Heart left ventricle (tissue), 16 donors: ENCODE measurements around the gene GRIA1. TPM values are rescaled to one million over a fixed set of nuclear protein-coding genes. Genes with fewer than 3 reads are reported as not detected.

Experiments
- ATAC-seq, 4 donors: fragments of 200-7000 bp; cut with Tn5 transposase; one replicate each; pipeline ENCODE4 v1.9.1; 2020 to 2022; ENCODE audit warnings: moderate library complexity in 4 of 4, mild to moderate bottlenecking in 3 of 4, moderate number of reproducible peaks in 1 of 4
- DNase-seq, 5 donors: peaks; one replicate each; pipeline ENCODE4 v3.0.0-alpha.2; 2020
- H3K27ac ChIP-seq, 12 donors: fragments of 200-600 bp; sonication (generic) in 4 of 12; one replicate each; pipeline versions ENCODE4 v1.5.0 to v1.8.0; 2016 to 2022; ENCODE audit warnings: mild to moderate bottlenecking in 2 of 12
- H3K27me3 ChIP-seq, 9 donors: fragments of 200-600 bp; sonication (generic) in 2 of 9; one replicate each; pipeline versions ENCODE4 v1.5.1 to v1.8.0; 2016 to 2022; ENCODE audit warnings: mild to moderate bottlenecking in 3 of 9
- H3K36me3 ChIP-seq, 9 donors: fragments of 200-600 bp; sonication (generic) in 2 of 9; one replicate each; pipeline versions ENCODE4 v1.5.0 to v1.8.0; 2018 to 2022; ENCODE audit warnings: mild to moderate bottlenecking in 2 of 9
- H3K4me1 ChIP-seq, 12 donors: fragments of 200-600 bp; sonication (generic) in 4 of 12; one replicate each; pipeline versions ENCODE4 v1.5.0 to v1.8.0; 2016 to 2022; ENCODE audit warnings: mild to moderate bottlenecking in 3 of 12
- H3K4me3 ChIP-seq, 12 donors: fragments of 200-600 bp; sonication (generic) in 4 of 12; one replicate each; pipeline versions ENCODE4 v1.5.0 to v1.8.0; 2017 to 2022; ENCODE audit warnings: mild to moderate bottlenecking in 9 of 12, moderate library complexity in 4 of 12
- H3K9me3 ChIP-seq, 12 donors: fragments of 200-600 bp; sonication (generic) in 4 of 12; one replicate each; pipeline versions ENCODE4 v1.5.0 to v1.8.0; 2016 to 2022; ENCODE audit warnings: mild to moderate bottlenecking in 1 of 12
- POLR2A ChIP-seq, 2 donors: fragments of 450-650 bp; IDR thresholded peaks; one replicate each; pipeline ENCODE4 v1.6.1; 2017; ENCODE audit warnings: antibody characterized with exemption in 2 of 2, mild to moderate bottlenecking in 2 of 2, moderate library complexity in 2 of 2
- WGBS, 4 donors: extraction: QIAGEN DNeasy Blood & Tissue Kit in 2 of 4; methylation state at CpG; one replicate each; pipeline versions ENCODE4 v1.1.5 to v1.1.7; 2013 to 2018; 5-methylcytosine and 5-hydroxymethylcytosine counted together
- intact Hi-C, 10 donors: fragments of 100-400 bp; cut with DNase I; formaldehyde crosslinking; loops; one replicate each; pipeline versions ENCODE4 v1.11.1 to v1.14.2; 2022
- polyA plus RNA-seq, 2 donors: library from polyadenylated mRNA; stranded (reverse); fragments of 200-250 nt; gene quantifications; one replicate each; pipeline ENCODE4 v1.2.3, GENCODE V29; 2013
- total RNA-seq, 9 donors: library from RNA; depleted of rRNA in 2 of 9; stranded (reverse); fragments of >200 nt in 2 of 9; fragmentation: NEBNext Ultra II Directional in 3 of 9; extraction: Animal tissue kit (Norgen Biotek cat#: 25700) in 3 of 9; gene quantifications; one replicate each; pipeline versions ENCODE4 v1.1.0 to v1.2.4, GENCODE V29; 2016 to 2023
- TF ChIP-seq, protein P1 (sequence below), 12 donors: fragments of 200-600 bp; sonication (generic) in 4 of 12; IDR thresholded peaks; one replicate each; pipeline versions ENCODE4 v1.5.0 to v1.8.0; 2018 to 2022; ENCODE audit warnings: antibody characterized with exemption in 12 of 12, mild to moderate bottlenecking in 5 of 12
- donor health status: ischemic (EF 13 %, LVEDD 7.1; RV severe dilation, severe dysfunction).
- donor health status: healthy with polysubstance abuse.
- donor health status: DM: no; HTN: yes; CAD: no.
- donor health status: DM: no; HTN: no; CAD: no.
- donor health status: ischemic (EF 25% LVEDD 6.9; RV normal size, moderate dysfunction).
- donor health status: ischemic (EF 25% LVEDD 5.7; RV mildly dilated, moderate dysfunction).
- donor health status: healthy.
- donor health status: DM: yes; HTN: yes; CAD: no.
- donor health status: ischemic (EF 35%, LVEDD 5.7; RV mildly dilated, moderate dysfunction).
- donor health status: nonischemic (EF 11% LVEDD 7.7; RV severe dilation, severe dysfunction).
- donor health status: DM: yes; HTN: yes; CAD: no.
- donor health status: PGD.
- donor health status: ischemic (EF 29% LVEDD 5.4; RV normal size, mild dysfunction).
- donor health status: nonischemic (EF 23%, LVEDD 6.1; RV moderate dilation, normal function).

Gene GRIA1
- total and polyA plus RNA-seq, 11 donors, result 0.07 to 1.5 (median 0.37) TPM; not detected in 3

DNA sequence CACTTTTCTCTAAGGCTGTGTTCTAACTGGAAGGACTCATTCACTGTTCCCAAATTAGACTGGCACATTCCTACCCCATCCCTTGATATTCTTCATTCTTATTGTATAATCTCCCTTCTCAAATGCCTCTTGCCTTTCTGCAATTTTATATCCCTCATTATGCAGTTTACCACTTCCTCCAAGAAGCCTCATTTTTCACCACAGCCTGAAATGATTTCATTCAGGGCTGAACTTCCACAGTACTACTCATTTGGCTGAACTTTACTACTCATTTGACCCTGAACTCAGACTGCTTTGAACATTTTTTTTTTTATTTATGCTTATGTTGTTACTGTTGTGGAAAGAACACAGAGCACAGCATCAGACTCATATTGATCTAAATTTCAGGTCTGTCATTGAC is 32.7 kb downstream of the GRIA1 start:
- no peak for DNase-seq
- Histone ChIP-seq H3K36me3 (no peaks in the 10 kb centered on the region), H3K27me3 (no peaks in the 10 kb centered on the region), H3K9me3 (no peaks in the 10 kb centered on the region), H3K4me1 (peaks cover 0 to 15% (median 5%) of the 10 kb centered on the region in 12 donors), H3K27ac (no peak overlapping the region), H3K4me3 (no peak overlapping the region)
- peak in 1 of 4 donors; percentile 41 for ATAC-seq
- intact Hi-C loops, result no loop called here
- TF ChIP-seq POLR2A (IDR thresholded peaks at IDR 0.05), result no peak
- TF ChIP-seq, protein P1, sequence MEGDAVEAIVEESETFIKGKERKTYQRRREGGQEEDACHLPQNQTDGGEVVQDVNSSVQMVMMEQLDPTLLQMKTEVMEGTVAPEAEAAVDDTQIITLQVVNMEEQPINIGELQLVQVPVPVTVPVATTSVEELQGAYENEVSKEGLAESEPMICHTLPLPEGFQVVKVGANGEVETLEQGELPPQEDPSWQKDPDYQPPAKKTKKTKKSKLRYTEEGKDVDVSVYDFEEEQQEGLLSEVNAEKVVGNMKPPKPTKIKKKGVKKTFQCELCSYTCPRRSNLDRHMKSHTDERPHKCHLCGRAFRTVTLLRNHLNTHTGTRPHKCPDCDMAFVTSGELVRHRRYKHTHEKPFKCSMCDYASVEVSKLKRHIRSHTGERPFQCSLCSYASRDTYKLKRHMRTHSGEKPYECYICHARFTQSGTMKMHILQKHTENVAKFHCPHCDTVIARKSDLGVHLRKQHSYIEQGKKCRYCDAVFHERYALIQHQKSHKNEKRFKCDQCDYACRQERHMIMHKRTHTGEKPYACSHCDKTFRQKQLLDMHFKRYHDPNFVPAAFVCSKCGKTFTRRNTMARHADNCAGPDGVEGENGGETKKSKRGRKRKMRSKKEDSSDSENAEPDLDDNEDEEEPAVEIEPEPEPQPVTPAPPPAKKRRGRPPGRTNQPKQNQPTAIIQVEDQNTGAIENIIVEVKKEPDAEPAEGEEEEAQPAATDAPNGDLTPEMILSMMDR (IDR thresholded peaks at IDR 0.05), result no peak

GRCh38 chr5:153523831-153524230 is 33.4 kb downstream of the GRIA1 start:
- intact Hi-C loops, result no loop called here
- Histone ChIP-seq H3K27me3 (no peaks in the 10 kb centered on the region), H3K36me3 (no peaks in the 10 kb centered on the region), H3K4me3 (no peak overlapping the region), H3K9me3 (no peaks in the 10 kb centered on the region), H3K4me1 (peaks cover 0 to 15% (median 5%) of the 10 kb centered on the region in 12 donors), H3K27ac (no peak overlapping the region)
- DNase-seq (peak in 2 of 5 donors; percentile 43 to 65), ATAC-seq (peak in 1 of 4 donors; percentile 12)
- no peak for TF ChIP-seq POLR2A (IDR thresholded peaks at IDR 0.05)
- TF ChIP-seq, protein P1 (IDR thresholded peaks at IDR 0.05), result no peak
- 54 to 67% (median 58%) methylated on average over 5 of the region's 5 CpGs for WGBS, 4 donors

DNA sequence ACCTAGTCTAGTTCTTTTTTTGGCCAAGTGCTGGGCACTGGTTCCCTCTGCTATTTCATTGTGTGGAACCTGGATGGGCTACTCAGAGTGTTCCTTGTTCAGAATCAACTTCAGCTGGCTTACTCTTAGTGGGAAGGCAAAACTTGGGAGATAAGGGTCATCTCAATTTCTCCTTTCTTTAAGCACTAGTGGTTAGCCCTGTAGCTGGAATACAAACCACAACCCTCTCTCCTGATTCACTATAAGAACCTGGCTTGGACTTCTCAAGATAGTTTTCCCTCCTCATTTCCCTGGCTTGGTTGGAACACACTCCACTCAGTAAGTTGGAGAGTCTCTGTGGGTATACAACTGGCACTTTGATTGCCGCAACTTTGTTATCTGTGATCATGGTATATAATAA is 35.1 kb downstream of the GRIA1 start:
- Histone ChIP-seq H3K4me1 (peaks cover 0 to 15% (median 5%) of the 10 kb centered on the region in 12 donors), H3K27me3 (no peaks in the 10 kb centered on the region), H3K27ac (no peak overlapping the region), H3K36me3 (no peaks in the 10 kb centered on the region), H3K9me3 (no peaks in the 10 kb centered on the region), H3K4me3 (no peak overlapping the region)
- no peak for TF ChIP-seq POLR2A (IDR thresholded peaks at IDR 0.05)
- TF ChIP-seq, protein P1 (IDR thresholded peaks at IDR 0.05), result no peak
- no peak for DNase-seq
- intact Hi-C loops, result no loop called here
- no peak for ATAC-seq
- WGBS, 4 donors, result 93 to 100% (median 97%) methylated on average over 1 of the region's 1 CpG

DNA sequence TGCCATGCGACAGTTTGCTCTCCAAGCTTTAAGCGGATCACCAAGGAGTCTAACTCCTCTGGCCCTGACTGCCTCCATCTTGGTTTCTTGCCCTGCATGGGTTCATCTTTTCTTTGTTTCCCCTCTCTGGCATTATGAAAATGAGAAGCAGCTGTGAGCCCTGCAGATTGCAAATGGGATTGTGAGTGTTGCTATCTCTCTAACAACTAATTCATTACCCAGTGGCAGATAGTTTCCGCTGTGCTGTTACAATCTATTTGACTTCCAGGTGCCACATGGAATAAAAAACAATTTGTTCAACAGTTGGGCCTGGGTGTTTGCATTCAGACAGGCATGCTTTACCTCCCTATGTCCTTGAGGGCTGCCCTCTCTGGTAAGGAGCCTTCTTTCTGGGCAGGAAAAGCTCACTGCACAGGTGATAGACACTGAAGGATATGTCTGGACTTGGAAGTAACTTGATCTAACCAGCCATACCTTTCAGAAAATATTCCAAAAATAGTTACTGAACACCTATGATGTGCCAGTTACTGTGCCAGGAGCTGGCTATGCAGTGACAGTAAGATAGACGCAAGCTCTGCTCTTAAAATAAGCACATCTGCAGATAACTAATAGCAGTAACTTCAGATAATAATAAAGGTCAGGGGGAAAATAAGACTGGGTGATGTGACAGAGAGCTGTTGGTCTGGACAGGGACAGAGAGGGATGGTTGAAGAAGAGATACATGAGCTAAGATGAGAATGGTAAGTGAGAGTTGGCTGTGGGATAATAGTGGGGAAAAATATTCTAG is 40.1 kb downstream of the GRIA1 start:
- DNase-seq (no peak), ATAC-seq (peak in 2 of 4 donors; percentile 66 to 70)
- 81 to 87% (median 82%) methylated on average over 4 of the region's 4 CpGs for whole genome bisulfite sequencing, 4 donors
- no peaks in the 10 kb centered on the region for H3K9me3 ChIP-seq
- H3K27me3 ChIP-seq, result no peaks in the 10 kb centered on the region
- no peak overlapping the region for H3K27ac ChIP-seq
- no peaks in the 10 kb centered on the region for H3K36me3 ChIP-seq
- no peak for TF ChIP-seq POLR2A (IDR thresholded peaks at IDR 0.05)
- TF ChIP-seq, protein P1 (IDR thresholded peaks at IDR 0.05), result no peak
- H3K4me3 ChIP-seq, result no peak overlapping the region
- H3K4me1 ChIP-seq, result no peaks in the 10 kb centered on the region
- intact Hi-C loops, result no loop called here
